CD4-positive, alpha-beta T cell treated with Interleukin-17A for 1 hour (primary cell): ENCODE measurements around the gene SLC6A3.
"Not testable (repeated sequence)": the region's sequence is repeated elsewhere in the genome, so short reads cannot be mapped to it uniquely, and the experiment has no call there.

Source experiments
- DNase-seq: peaks from one replicate; pipeline ENCODE4 v3.0.0-alpha.2; 2020

Gene SLC6A3

DNA sequence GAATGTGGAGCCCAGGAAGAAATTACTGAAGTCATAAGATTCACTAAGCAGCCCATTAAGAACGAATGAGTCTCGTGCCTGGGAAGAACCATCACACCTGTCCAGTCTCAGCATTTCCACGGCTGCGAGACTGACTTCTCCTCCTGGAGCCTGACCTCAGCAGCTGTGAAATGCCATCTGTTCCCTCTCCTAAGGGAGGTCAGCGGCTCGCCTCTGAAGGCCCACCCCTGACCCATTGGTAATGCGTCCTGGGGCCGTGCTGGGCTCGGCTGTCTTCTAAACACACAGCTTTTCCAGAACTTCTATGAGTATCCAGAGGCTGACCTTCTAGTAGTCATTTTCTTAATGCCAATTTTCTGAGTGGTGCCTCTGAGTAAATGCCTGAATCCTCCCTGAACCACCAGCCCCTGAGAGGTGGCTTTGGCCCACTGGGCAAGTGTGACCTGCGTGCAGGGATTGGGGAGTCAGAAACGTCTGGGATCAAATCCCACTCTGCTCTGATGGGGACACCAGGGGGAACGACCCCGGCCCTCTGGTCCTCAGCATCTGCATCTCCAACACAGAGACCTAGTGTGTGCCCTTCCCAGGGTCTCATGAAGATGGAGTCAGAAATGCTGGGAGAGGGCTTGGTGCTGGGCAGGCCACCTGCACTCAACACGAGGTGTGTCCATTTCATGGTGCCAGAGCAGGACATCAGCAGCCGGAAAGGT, 5.7 kb downstream of the SLC6A3 start:
- no peak for DNase-seq

DNA sequence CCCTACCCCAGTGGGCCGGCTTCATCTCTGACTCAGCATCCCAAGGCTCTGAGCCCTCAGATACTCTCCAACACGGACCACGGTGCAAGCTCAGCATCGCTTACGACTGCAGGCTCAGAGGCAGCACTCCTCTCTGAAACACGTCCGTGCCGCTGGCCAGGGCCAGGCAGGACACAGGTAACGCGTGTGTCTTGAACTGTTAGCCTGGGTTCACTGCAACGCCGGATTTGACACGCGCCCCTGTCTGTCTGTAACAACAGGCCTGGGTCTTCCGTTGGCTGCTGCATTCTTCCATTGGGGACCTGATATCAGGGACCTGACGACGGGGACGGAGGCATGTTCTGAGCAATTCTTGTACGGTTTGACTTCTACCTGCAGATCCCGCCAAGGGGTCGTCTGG, 6.4 kb downstream of the SLC6A3 start:
- no peak for DNase-seq

DNA sequence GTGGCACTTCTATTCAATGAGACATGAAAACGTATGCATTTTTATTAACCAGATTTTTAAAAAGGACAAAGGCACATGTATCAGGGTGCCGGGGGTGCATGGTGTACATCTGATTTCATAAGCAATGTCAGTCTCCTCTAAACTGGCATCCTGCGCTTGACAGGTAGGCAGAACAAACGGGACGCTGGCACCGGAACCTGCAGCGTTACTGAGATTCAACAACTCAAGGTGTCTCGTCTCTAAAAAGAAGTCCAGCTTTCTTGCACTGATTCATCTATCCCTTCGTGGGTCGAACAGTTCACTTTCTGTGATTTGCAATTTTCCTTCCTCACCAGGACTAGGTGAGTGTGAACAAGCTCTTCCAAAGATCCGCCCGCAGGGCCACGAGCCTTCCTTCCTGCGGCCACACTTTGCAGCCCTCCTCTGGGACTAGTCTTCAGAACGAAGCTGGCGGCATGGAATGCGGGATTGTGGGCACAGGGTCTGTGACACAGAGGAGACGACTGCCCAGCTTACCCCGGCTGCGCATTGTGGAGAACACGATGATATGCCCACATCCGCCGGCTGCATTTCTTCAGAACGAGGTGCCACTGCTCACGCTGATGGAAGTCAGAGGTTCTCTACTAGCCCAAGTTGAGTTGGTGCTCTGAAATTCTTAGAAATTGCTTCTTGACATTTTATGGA, 7.2 kb downstream of the SLC6A3 start:
- DNase-seq, result no peak

DNA sequence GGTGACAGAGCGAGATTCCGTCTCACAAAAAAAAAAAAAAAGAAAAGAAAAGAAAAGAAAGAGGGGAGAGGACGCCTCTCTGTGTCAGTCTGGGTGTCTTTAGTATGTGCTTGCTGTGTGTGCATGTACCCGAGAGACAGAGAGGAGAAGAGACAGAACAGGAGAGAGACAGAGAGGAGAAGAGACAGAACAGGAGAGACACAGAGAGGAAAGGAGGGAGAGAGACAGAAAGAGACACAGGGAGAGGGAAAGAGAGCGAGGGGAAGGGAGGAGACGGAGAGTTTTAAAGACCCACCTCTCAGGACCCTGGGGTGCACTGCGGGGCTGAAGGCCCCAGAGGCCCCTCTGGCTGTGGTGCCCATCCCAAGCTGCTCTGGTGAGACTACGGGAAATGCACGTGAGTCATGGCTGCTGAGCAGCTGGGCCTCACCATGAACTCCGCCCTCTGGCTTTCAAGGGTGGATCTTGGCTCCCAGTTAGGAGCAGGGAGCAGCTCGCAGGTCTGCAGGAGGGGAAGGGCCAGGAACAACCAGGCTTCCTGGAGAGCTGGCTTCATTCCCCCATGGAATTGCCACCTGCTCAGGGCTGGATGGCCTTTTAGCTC, 7.9 kb downstream of the SLC6A3 start:
- DNase-seq, result no peak

DNA sequence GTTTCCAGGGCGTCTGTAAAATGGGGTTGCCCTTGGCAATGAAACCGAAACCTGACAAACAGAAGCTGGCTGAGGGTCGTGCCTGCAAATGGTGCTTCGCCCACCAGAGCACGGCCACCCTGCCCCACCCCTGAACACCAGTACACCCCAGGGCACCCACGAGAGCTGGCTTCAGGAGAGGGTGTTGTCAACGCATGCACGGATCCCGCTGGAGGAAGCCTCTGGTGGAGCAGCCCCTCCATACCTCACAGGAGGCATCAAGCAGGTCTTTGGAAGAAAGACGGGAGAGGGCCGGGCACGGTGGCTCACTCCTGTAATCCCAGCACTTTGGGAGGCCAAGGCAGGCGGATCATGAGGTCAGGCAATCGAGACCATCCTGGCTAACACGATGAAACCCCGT, 8.6 kb downstream of the SLC6A3 start:
- no peak for DNase-seq

DNA sequence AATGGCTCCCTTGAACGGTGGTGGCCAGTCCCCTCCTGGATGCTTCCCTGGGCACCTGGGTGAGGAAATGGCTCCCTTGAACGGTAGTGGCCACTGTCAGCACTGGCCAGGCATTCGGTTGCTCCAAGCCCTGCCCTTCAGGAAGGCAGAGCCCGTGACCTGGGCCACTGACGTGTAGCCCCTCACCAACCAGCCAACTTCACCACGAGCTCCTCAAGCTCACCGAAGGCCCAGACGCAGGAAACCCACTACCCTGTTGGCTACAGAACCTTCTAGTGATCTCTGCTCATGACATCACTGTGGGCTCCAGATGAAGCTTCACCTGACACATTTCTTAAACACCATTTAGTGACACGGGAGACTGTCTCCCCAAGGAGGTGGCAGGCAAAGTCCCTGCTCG, 9.2 kb downstream of the SLC6A3 start:
- DNase-seq, result no peak

DNA sequence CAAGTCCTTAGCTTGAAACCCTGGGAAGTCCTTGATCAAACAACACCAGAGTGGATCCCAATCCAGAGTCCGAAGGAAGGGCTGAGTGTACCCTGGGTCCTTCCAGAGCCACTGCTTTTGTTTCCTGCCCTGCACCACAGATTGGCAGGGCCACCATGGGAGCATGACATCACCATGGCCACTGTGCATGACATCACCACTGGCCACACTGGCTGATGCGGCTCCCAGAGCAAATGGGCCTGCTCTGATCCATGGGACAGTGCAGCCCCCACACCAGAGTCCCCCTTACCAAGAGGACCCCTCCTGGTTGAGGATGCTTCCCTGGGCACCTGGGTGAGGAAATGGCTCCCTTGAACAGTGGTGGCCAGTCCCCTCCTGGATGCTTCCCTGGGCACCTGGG, 9.9 kb downstream of the SLC6A3 start:
- no peak for DNase-seq

DNA sequence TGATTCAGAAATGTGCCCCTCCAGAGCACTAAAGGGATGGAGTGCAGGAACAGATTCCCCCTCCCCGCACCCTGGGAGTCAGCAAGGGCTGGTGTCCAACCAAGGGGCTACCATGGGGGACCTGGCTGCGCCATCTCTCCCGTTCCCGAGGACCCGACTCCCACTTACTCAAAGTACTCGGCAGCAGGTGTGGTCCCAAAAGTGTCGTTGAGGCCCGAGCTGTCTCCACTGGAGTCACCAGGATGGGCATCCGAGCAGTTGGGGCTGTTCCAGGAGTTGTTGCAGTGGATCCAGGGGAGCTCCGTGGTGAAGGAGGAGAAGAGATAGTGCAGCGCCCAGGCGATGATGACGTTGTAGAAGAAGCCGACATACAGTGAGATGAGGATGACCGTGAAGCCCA, 12.9 kb downstream of the SLC6A3 start:
- no peak for DNase-seq

DNA sequence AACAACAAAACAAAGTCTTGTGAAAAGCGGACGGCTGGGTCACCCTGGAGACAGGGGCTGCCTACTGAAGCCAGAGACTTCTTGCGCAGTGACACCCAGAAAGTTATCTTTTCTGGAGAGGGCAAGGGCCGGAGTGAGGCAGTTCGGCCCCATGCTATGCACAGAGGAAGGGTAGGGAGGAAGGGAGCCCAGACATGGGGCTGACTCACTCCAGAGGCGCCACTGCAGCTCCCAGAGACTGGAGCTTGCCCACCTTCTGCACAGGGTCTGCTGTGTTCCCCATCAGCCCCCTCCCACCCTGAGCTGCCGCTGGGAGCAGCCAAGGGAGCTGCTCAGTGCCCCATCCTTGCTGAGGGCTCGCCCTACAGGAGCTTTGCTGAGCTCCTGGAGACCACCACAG, 13.3 kb downstream of the SLC6A3 start:
- no peak for DNase-seq

DNA sequence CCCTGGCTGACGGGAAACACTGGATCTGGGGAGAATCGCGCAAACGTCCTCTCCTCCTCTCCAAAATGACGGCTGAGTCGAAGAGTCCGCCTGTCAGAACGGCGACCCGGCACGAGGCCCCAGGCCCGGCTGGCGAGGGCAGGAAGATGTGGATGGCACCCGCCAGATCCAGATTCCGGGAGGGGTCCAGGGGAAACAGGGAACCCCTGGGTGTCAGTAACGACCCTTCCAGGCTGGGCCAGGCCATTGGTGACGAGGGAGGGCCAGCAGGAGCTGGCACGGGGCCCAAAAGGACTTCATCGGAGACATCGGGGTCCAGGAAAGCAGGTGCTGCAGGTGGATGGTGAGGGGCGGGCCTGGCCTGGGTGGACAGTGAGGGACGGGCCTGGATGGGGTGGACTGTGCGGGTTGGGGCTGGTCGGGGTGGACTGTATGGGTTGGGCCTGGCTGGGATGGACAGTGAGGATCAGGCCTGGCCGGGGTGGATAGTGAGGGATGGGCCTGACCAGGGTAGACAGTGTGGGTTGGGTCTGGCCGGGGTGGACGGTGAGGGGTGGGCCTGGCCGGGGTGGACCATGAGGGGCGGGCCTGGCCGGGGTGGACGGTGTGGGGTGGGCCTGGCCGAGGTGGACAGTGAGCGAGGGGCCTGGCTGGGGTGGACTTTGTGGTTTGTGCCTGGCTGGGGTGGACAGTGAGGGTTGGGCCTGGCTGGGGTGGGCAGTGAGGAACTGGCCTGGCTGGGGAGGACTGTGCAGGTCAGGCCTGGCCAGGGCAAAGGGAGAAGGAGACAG, 14.0 kb downstream of the SLC6A3 start:
- DNase-seq, result no peak

DNA sequence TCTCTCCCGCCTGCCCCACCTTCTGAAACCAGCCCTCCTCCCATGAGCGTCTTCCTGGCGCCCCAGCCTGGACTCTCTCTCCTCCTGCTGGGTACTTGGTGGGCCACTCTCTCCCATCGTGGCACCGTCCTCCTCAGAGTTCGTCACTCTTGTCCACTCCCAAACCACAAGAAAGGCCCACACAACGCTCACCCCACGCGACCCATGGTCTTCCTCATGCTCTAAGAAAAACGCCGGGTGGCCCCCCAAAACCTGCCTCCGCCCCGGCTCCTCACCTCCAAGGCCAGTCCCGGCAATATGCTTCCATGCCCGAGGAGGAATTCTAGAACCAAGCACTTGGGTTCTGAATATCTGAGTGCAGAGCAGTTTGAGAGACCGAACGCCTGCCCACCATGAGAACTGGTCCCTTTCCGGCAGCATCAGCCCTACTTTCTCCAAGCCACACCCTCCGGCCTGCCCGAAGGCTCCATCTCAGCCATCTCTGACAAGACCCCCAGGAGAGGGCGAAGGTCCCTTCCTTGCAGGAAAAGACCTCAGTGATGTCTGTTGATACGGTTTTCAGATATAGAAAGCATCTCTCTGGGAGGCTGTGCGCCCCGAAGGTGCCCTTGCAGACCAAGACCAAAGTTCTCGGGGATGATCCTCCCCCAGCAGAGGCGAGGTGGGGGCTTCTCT, 15.0 kb downstream of the SLC6A3 start:
- no peak for DNase-seq

DNA sequence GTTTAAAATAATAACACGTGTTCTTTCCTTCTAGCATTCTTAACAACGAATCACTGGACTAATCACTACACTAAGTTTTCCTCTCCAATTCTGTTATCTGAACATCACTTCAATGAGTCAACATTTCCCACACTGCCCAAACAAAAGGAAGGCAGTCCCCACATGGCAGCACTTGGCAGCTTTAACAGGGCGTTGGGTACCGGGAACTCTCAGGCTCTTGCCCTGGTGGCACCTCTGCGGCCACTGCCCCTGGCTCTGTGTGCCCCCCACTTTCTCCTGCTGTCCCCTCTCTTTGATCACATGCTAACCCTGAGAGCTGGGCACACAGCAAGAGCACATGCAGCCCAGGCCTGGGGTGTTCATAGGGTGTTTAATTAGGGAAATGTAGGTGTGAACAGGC, 15.7 kb downstream of the SLC6A3 start:
- DNase-seq, result no peak

DNA sequence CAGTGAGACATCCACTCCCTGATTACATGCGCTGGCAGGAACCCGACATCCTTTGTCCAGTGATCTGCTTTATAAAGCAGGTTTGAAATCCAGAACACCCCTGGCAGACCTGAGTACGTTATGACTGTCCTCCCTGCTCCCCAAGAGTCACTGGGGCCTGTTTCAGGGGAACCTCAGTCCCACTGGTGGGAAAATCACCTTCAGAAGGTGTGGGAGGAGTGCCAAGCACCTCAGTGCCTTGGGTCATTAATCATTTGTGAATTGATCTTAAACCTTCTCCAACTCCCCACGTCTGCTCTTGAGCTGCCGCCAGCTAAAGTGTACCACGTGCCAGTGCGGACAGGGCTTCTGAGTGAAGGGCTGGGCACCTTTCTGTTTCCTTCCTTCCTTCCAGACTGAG, 16.2 kb downstream of the SLC6A3 start:
- DNase-seq, result no peak

DNA sequence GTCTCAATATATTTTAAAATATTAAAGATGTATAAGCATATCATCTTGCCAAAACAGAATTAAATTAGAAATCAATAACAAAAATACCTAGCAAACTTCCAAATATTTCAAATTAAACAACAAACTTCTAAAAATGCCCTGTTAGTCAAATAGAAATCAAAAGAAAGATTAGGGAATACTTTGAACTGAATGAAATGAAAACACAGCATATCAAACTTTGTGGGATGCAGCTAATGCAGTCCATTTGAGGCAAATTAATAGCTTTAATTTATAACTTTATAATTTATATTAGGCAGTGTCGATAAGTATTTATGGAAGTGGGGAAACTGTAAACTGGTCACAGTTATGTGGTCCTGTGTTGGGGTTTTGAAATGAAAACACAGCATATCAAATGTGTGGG, 17.1 kb downstream of the SLC6A3 start:
- no peak for DNase-seq

DNA sequence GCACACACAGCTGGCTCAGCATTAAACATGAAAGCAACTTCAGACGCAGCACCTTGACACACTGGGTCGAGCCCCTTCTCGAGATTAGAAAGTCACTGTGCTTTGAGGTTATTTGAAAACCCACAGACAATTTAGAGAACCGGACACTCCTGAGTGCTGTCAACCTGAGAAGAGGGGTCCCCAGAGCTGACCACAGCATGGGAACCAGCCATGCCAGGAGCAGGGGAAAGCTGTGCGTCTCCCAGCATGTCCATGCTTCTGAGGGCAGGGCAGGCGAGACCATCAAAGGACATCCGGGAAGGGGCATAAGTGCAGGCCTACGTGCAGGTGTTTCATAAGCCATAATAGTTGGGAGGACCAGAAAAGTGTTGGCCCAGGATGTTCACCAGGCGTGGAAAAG, 20.5 kb downstream of the SLC6A3 start:
- DNase-seq, result no peak

DNA sequence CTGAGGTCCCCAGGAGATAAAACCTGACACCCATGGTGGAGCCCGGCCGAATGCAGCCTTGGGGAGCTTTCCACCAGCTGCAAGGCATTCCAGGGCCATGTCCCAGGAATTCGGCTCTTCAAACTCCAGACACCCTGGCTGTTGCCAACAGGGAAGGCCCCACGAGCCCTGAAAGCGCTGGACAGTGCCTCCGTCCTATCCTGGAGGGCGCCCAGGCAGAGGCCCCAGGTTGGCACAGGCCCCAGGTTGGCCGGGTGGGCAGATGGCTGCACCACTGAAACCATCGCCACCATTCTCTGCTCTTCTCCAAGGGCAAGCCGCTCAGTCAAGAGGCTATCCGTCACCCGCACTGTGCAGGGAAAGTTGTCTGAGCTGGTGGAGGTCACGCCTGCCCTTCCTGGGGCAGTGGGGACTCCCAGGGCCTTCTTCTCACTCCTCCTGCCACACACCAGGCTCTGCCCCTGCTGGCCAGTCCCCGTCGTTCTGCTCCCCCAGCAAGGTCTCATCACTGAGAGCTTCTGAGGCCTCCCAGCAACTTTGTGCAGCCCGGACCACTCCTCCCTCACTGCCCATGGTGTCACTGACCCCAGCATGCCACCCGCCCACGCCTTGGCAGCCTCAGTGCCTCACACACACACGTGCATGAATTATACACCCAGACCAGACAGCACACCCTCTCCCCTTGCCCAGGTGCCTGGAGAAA, 21.2 kb downstream of the SLC6A3 start:
- no peak for DNase-seq

DNA sequence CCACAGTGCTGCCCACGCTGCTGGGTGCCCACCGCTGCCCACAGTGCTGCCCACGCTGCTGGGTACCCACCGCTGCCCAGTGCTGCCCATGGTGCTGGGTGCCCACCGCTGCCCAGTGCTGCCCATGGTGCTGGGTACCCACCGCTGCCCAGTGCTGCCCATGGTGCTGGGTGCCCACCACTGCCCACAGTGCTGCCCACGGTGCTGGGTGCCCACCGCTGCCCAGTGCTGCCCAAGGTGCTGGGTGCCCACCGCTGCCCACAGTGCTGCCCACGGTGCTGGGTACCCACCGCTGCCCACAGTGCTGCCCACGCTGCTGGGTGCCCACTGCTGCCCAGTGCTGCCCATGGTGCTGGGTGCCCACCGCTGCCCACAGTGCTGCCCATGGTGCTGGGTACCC, 22.7 kb downstream of the SLC6A3 start:
- not testable (repeated sequence) for DNase-seq

DNA sequence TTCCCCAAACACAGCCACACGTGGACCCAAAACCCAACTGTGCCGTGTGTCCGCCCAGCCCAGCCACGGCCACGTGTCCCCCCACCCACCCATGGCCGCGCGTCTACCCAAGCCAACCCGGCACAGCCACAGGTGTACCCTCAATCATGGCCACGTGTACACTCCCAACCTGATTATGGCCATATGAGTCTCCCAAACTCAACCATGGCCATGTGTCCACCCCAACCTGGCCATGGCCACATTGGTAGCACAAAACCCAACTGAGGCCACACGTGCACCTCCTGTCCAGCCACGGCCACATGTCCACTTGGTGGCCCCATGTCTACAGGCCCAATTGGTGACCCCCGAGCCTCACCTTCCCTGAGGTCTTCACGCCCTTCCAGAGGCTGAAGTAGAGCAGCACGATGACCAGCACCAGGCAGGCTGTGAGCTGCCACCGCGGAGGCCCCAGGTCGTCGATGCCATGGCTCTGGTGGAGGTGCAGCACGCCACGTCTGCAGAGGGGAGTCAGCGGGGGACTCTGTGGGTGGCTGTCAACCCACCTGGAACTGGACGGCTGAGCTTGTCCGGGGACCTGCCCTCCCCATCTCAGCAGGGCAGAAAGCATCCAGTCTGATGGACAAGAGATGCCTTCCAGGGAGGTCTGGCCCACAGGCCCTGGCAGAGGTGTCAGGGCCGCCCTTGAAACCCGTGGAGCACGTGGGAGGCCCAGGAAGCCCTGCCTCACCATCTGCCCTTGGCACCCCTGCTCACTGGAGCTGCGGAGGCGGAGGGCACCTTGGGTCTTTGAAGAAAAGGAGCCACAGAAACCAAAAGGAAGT, 23.5 kb downstream of the SLC6A3 start:
- DNase-seq, result no peak

DNA sequence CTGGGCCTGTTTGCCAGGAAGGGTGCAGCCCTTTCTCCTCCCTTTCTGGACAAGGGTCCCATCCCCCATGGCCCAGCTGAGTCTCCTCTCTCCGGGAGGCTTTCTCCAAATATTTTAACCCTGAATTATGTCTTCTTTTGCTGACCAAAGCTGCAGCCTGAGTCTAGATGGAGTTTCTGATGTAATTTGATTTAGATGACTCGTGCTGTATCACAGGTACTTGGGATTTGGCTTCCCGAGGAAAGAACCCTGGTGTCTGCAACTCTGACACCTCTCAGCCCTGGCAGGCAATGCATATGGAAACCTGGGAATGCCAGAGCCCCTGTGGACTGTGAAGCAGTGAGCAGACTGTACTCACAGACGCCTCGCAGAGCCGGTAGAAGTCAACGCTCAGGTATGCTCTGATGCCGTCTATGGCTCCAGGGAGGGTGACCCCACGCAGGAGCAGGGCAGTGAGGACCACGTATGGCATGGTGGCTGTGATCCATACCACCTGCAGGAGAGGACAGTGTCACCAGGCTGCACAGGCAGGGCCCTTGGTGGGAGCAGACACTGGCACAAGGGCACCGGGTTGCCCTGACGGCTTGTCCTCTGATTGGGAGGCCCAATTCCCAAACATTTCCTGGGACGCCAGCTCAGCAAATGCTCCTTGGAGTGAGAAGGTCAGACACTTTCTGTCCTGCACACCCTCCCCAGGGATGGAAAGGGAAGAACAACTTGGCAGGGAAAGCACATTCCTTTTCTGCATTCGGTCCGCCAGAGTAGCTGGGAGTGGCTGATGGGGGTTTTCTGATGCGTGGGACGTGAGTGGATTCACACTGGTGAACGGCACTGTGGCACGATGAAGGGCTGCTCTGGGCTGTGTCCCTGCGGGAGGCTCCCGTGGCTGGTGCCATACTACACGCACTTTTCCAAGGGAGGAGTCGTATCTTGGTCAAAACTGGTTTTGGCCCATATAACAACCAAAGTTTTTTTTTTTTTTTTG, 24.7 kb downstream of the SLC6A3 start:
- DNase-seq, result no peak
